Measurements from ENCODE around the gene TNFRSF6B. TPM values are rescaled to one million over a fixed set of nuclear protein-coding genes. Genes with fewer than 3 reads are reported as not detected.
A peak's percentile ranks its signal among the peaks of the same experiment; 100 is the strongest.

The TNFRSF6B gene
- total and polyA plus RNA-seq, 2 of the 4 experiments (the other 2 are of a cell fraction) = 1.3 to 11.0 TPM

GRCh38 chr20:63737945-63738686 lies 41.7 kb downstream of the TNFRSF6B start:
- DNase-seq (no peak), ATAC-seq (ENCODE audit: low read depth) (no peak)
- Histone ChIP-seq H2AFZ (replicated peaks; ENCODE audit: low read length, poor library complexity) (peak overlapping the region; percentile 33), H3K36me3 (ENCODE audit: control insufficient read depth, insufficient read depth, low read length) (peaks cover 43% of the 10 kb centered on the region), H4K5ac (ENCODE audit: low read depth, low read length) (no peak overlapping the region), H3K9me1 (ENCODE audit: insufficient read depth, low read length) (no peaks in the 10 kb centered on the region), H3K27ac (ENCODE audit: insufficient read depth, low read length) (no peak overlapping the region), H3K79me1 (ENCODE audit: low read depth in 1 of 2, low read length in 2 of 2) (peaks cover 4 to 22% of the 10 kb centered on the region in 2 experiments; a peak in 2 of 4 replicates), H3K4me1 (ENCODE audit: control insufficient read depth, insufficient read depth, low read length) (peaks cover 10% of the 10 kb centered on the region), H3K4ac (ENCODE audit: low read depth, low read length) (no peak overlapping the region), H3K14ac (replicated peaks; ENCODE audit: low read depth, low read length) (no peak overlapping the region), H4K91ac (ENCODE audit: insufficient read depth, low read depth, low read length) (no peak overlapping the region), H2BK120ac (ENCODE audit: low read depth, low read length) (no peak overlapping the region), H3K4me3 (ENCODE audit: insufficient read depth, low read depth, low read length) (no peak overlapping the region), H3K56ac (ENCODE audit: extremely low read depth, insufficient read depth, low read length) (no peak overlapping the region), H2BK15ac (ENCODE audit: low read depth, low read length) (no peak overlapping the region), H4K20me1 (ENCODE audit: insufficient read depth, low read length) (peaks cover 27% of the 10 kb centered on the region), H3K9me3 (ENCODE audit: control insufficient read depth, insufficient read depth, low read length) (no peaks in the 10 kb centered on the region), H4K8ac (ENCODE audit: low read depth in 2 of 2, low read length in 2 of 2) (no peak overlapping the region), H2AK5ac (ENCODE audit: low read depth, low read length) (no peak overlapping the region), H2AK9ac (replicated peaks; ENCODE audit: low read depth, low read length, poor library complexity) (no peak overlapping the region), H2BK20ac (ENCODE audit: low read depth, low read length) (no peak overlapping the region), H3K23ac (ENCODE audit: low read depth, low read length) (no peak overlapping the region), H3K4me2 (ENCODE audit: low read depth, low read length) (no peak overlapping the region), H3K9ac (ENCODE audit: low read depth, low read length) (no peak overlapping the region), H2BK5ac (ENCODE audit: low read depth, low read length, poor library complexity, severe bottlenecking) (no peak overlapping the region), H3K27me3 (ENCODE audit: control insufficient read depth, insufficient read depth, low read length) (no peaks in the 10 kb centered on the region), H3K18ac (ENCODE audit: low read depth, low read length) (no peak overlapping the region)
- BruUV-seq (replicated peaks) = no TSS peak
- TF ChIP-seq RFX5 (IDR thresholded peaks at IDR 0.05; ENCODE audit: low read depth, low read length) (no peak), CTCF (conservative IDR thresholded peaks at IDR 0.05; ENCODE audit: low read depth, low read length) (no peak), FOS (IDR thresholded peaks at IDR 0.05; ENCODE audit: low read depth, low read length) (no peak), ELK1 (IDR thresholded peaks at IDR 0.05; ENCODE audit: borderline replicate concordance, low read depth, low read length) (no peak), MXI1 (IDR thresholded peaks at IDR 0.05; ENCODE audit: borderline replicate concordance, low read depth, low read length) (no peak), RCOR1 (IDR thresholded peaks at IDR 0.05; ENCODE audit: insufficient replicate concordance, low read length) (no peak), MAFK (IDR thresholded peaks at IDR 0.05; ENCODE audit: low read depth, low read length) (no peak), POLR2A (IDR thresholded peaks at IDR 0.05; ENCODE audit: low read depth, low read length) (no peak), USF2 (IDR thresholded peaks at IDR 0.05; ENCODE audit: low read depth, low read length) (no peak), MAZ (IDR thresholded peaks at IDR 0.05; ENCODE audit: borderline replicate concordance, low read depth, low read length) (no peak), SMC3 (IDR thresholded peaks at IDR 0.05; ENCODE audit: low read depth, low read length) (no peak), CHD1 (IDR thresholded peaks at IDR 0.05; ENCODE audit: low read depth, low read length) (no peak), RAD21 (IDR thresholded peaks at IDR 0.05; ENCODE audit: low read length) (no peak), CEBPB (IDR thresholded peaks at IDR 0.05; ENCODE audit: low read depth, low read length) (no peak), NFE2L2 (IDR thresholded peaks at IDR 0.05; ENCODE audit: low read depth, low read length) (no peak), BHLHE40 (IDR thresholded peaks at IDR 0.05; ENCODE audit: low read depth, low read length) (no peak)
- 66% methylated on average over 28 of the region's 43 CpGs; no CpG with 5 or more reads in 1 of the 2 experiments for WGBS, 2 experiments (ENCODE audit: extremely low coverage in 2 of 2, insufficient read length in 1 of 2)
- ChIA-PET CTCF (no interaction called here), POLR2A (ENCODE audit: unreplicated experiment) (no interaction called here)
- dilution Hi-C loops (cut with HindIII; ENCODE audit: low sequenced_read_pairs, unreplicated experiment) (no loop called here), intact Hi-C loops (cut with micrococcal nuclease) (no loop called here), in situ Hi-C loops (cut with MboI; ENCODE audit: low sequenced_read_pairs) (no loop called here)
